Measurements from ENCODE around the gene MOB3B.
A peak's percentile ranks its signal among the peaks of the same experiment; 100 is the strongest.
"Not testable (repeated sequence)": the region's sequence is repeated elsewhere in the genome, so short reads cannot be mapped to it uniquely, and the experiment has no call there.

Gene MOB3B

GRCh38 chr9:27423915-27424710 is 105.5 kb downstream of the MOB3B start:
- peak in 1 of 3 donors; percentile 10 for DNase-seq (ENCODE audit: low read depth in 3 of 3)

GRCh38 chr9:27422279-27422834 is 107.3 kb downstream of the MOB3B start:
- no peak for DNase-seq (ENCODE audit: low read depth in 3 of 3)

- DNase-seq (ENCODE audit: low read depth in 3 of 3): no peak
Measured at GRCh38 chr9:27421577-27421976, 108.0 kb downstream of the MOB3B start.

- not testable (repeated sequence) for DNase-seq (ENCODE audit: low read depth in 3 of 3)
Measured at GRCh38 chr9:27419558-27419957, 110.1 kb downstream of the MOB3B start.

- DNase-seq (ENCODE audit: low read depth in 3 of 3): no peak
Measured at GRCh38 chr9:27414220-27414761, 115.3 kb downstream of the MOB3B start.

GRCh38 chr9:27413511-27414219 is 115.9 kb downstream of the MOB3B start:
- no peak for DNase-seq (ENCODE audit: low read depth in 3 of 3)

GRCh38 chr9:27412963-27413362 is 116.7 kb downstream of the MOB3B start:
- no peak for DNase-seq (ENCODE audit: low read depth in 3 of 3)

GRCh38 chr9:27412081-27412480 is 117.5 kb downstream of the MOB3B start:
- DNase-seq (ENCODE audit: low read depth in 3 of 3): no peak

- no peak for DNase-seq (ENCODE audit: low read depth in 3 of 3)
Measured at GRCh38 chr9:27408482-27408881, 121.1 kb downstream of the MOB3B start.

GRCh38 chr9:27408001-27408400 is 121.6 kb downstream of the MOB3B start:
- no peak for DNase-seq (ENCODE audit: low read depth in 3 of 3)

- no peak for DNase-seq (ENCODE audit: low read depth in 3 of 3)
Measured at GRCh38 chr9:27407491-27407890, 122.1 kb downstream of the MOB3B start.

- DNase-seq (ENCODE audit: low read depth in 3 of 3): no peak
Measured at GRCh38 chr9:27404661-27405060, 125.0 kb downstream of the MOB3B start.

- no peak for DNase-seq (ENCODE audit: low read depth in 3 of 3)
Measured at GRCh38 chr9:27402626-27403025, 127.0 kb downstream of the MOB3B start.

- DNase-seq (ENCODE audit: low read depth in 3 of 3): no peak
Measured at GRCh38 chr9:27400334-27400880, 129.2 kb downstream of the MOB3B start.

- no peak for DNase-seq (ENCODE audit: low read depth in 3 of 3)
Measured at GRCh38 chr9:27398982-27399653, 130.5 kb downstream of the MOB3B start.

- no peak for DNase-seq (ENCODE audit: low read depth in 3 of 3)
Measured at GRCh38 chr9:27396495-27396894, 133.1 kb downstream of the MOB3B start.

- DNase-seq (ENCODE audit: low read depth in 3 of 3): no peak
Measured at GRCh38 chr9:27395484-27395921, 134.1 kb downstream of the MOB3B start.

GRCh38 chr9:27394826-27395201 is 134.8 kb downstream of the MOB3B start:
- DNase-seq (ENCODE audit: low read depth in 3 of 3): no peak

GRCh38 chr9:27394154-27394825 is 135.3 kb downstream of the MOB3B start:
- DNase-seq (ENCODE audit: low read depth in 3 of 3): no peak

GRCh38 chr9:27393054-27393846 is 136.4 kb downstream of the MOB3B start:
- DNase-seq (ENCODE audit: low read depth in 3 of 3): no peak

Measured in stimulated activated CD4-positive, alpha-beta T cell treated with anti-CD3 and anti-CD28 coated beads, TNF-alpha, amount 100 ng/mL, for 48 hours (primary cell).